ENCODE measurements around the gene MPRIP.

- TF ChIP-seq, protein P1, sequence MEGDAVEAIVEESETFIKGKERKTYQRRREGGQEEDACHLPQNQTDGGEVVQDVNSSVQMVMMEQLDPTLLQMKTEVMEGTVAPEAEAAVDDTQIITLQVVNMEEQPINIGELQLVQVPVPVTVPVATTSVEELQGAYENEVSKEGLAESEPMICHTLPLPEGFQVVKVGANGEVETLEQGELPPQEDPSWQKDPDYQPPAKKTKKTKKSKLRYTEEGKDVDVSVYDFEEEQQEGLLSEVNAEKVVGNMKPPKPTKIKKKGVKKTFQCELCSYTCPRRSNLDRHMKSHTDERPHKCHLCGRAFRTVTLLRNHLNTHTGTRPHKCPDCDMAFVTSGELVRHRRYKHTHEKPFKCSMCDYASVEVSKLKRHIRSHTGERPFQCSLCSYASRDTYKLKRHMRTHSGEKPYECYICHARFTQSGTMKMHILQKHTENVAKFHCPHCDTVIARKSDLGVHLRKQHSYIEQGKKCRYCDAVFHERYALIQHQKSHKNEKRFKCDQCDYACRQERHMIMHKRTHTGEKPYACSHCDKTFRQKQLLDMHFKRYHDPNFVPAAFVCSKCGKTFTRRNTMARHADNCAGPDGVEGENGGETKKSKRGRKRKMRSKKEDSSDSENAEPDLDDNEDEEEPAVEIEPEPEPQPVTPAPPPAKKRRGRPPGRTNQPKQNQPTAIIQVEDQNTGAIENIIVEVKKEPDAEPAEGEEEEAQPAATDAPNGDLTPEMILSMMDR (IDR thresholded peaks at IDR 0.05) = no peak
- TF ChIP-seq POLR2A (IDR thresholded peaks at IDR 0.05) (no peak), EP300 (IDR thresholded peaks at IDR 0.05) (no peak)
These were observed 92.7 kb downstream of the MPRIP start for GRCh38 chr17:17134957-17135333.
